GM10266 (cell line): ENCODE data around the gene BPIFB4.

Source experiments
- DNase-seq: peaks from one replicate; pipeline ENCODE4 v3.0.0; 2012; ENCODE audit errors: extremely low spot score
- TF ChIP-seq, protein P1 (sequence below): IDR thresholded peaks from 2 replicates; pipeline ENCODE4 v1.5.1; 2012; ENCODE audit warnings: mild to moderate bottlenecking, low read depth; ENCODE audit not compliant: control insufficient read depth, insufficient read depth; ENCODE audit errors: missing control alignments

Gene BPIFB4

DNA sequence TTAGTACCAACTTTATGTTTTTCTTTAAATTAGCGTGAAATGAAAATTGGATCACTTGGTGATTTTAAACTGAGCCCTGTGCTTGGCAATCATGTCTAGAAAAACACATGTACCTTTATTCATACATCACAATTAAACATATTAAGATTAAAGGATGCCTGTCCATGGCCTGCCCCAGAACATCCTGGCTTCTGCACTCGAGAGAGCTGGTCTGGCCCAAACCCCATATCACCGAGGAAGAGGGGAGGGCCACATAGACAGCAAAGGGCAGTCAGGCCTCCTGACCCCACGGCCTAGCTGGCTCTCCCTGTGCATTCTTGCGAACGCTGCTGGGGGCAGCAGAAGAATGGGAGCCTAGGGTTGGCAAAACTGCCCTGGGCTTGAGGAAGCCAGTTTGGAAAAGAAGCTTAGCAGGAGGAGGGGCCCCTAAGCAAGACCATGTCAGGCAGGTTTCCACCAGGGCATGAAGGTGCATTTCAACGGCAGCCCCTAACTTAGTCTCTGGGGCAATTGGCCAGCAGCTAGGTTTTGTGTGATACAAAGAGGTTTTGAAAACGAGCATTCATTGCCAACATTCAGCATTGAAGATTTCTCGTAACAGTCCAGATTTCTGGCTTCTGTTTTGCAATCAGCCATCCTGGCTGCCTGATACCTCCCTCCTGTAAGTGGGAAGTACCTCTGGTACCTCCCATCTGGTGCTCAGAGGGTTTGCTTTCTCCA lies 17.2 kb upstream of the BPIFB4 start:
- TF ChIP-seq, protein P1, sequence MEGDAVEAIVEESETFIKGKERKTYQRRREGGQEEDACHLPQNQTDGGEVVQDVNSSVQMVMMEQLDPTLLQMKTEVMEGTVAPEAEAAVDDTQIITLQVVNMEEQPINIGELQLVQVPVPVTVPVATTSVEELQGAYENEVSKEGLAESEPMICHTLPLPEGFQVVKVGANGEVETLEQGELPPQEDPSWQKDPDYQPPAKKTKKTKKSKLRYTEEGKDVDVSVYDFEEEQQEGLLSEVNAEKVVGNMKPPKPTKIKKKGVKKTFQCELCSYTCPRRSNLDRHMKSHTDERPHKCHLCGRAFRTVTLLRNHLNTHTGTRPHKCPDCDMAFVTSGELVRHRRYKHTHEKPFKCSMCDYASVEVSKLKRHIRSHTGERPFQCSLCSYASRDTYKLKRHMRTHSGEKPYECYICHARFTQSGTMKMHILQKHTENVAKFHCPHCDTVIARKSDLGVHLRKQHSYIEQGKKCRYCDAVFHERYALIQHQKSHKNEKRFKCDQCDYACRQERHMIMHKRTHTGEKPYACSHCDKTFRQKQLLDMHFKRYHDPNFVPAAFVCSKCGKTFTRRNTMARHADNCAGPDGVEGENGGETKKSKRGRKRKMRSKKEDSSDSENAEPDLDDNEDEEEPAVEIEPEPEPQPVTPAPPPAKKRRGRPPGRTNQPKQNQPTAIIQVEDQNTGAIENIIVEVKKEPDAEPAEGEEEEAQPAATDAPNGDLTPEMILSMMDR = no peak
- DNase-seq = no peak

DNA sequence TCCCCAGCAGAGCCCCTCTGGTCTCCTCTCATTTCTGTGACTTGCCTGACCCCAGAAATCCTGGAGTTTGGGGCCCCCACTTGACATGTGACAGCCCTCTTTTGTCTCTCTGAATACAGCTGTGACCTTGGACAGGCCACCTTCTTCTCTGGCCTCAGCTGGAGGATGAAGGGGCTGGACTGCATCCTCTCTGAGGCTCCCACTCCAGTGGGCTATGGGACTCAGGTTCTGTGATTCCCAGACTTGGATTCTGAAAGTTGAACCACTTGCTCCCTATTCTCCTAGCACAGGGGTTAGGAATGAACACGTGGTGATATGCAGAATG lies 16.7 kb upstream of the BPIFB4 start:
- TF ChIP-seq, protein P1 = no peak
- no peak for DNase-seq

DNA sequence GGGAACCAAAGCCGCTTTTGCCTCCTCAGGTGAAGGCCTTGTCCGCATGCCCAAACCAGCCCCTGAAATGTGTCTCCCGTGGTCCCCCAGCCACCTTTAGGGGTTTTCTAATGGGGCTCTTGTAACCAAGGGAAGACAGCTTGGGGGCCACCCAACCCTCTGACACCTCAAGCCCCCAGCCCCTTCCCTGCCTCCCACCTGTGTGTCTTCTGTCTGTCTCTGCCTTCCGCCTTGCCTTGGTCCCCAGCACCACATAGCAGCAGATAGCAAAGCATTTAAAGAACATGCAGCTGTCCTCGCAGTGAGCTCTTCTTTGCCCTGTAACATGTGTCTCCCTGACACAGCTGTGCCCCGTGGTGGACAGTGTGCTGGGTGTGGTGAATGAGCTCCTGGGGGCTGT lies 16.2 kb upstream of the BPIFB4 start:
- TF ChIP-seq, protein P1 = no peak

DNA sequence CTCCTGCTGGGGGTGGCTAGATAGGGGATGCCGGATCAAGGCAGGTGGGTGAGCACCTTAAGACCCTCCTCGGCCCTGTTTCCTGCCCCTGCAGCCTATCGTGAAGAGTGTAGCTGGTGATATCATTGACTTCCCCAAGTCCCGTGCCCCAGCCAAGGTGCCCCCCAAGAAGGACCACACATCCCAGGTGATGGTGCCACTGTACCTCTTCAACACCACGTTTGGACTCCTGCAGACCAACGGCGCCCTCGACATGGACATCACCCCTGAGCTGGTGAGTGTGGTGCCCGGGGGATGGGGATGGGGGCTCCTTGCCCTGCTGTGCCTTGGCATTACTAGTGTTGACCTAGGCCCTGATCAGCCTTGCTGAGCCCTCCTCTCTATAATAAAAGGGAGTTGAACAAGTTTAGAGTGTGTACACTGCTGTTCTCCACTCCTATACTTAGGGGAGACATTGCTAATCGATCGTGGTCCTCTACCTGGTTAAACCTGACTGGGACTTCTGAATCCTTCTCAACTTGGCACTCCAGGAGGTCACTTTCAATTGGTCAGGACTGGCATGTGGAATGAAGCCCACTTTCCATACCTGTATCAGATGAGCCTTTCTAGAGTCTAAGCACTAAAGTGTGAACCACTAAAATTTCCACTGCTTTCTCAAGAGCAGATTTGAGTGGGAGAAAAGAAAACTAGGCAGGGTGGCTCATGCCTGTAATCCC lies 14.7 kb upstream of the BPIFB4 start:
- no peak for DNase-seq
- TF ChIP-seq, protein P1 = no peak

More for the DNA sequence above, 16.2 kb upstream of the BPIFB4 start:
- DNase-seq = no peak

DNA sequence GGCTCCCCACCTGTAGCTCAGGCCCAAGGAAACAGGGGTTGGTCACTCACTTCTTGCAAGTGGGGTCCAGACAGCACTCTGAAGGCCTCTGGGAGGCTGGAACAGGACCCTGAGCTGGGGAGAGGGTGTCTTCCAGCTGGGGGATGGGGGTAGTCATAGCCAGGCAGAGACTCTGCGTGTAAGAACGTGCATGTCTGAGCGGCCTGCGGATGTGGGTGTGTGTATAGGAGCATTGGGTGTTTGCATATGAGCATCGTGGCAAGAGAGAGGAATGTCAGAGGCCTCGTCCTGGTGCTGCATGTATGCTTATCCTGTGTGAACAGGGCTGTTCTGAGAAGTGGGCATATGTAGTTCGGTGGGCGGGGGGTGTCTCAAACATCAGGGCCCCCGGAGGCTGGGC lies 13.7 kb upstream of the BPIFB4 start:
- TF ChIP-seq, protein P1 = no peak
- DNase-seq = no peak

DNA sequence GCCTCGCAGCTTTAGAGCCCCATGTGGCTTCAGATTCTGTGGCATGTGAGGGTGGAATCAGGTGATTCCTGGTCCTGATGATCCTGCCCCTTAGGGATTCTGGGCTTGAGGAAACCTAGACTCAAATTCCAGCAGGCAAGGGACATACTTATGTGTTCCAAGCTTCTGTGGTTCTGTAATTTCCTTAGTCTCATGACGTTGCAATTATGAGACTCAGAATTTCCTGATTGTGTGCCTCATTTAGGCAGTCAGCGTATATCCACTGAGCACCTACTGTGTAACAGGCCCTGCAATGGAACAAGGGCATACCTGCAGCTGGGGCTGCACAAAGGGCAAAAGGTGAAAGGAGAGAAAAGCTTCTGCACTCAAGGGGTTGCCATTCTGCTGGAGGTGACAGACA lies 11.6 kb upstream of the BPIFB4 start:
- no peak for DNase-seq
- TF ChIP-seq, protein P1 = no peak

DNA sequence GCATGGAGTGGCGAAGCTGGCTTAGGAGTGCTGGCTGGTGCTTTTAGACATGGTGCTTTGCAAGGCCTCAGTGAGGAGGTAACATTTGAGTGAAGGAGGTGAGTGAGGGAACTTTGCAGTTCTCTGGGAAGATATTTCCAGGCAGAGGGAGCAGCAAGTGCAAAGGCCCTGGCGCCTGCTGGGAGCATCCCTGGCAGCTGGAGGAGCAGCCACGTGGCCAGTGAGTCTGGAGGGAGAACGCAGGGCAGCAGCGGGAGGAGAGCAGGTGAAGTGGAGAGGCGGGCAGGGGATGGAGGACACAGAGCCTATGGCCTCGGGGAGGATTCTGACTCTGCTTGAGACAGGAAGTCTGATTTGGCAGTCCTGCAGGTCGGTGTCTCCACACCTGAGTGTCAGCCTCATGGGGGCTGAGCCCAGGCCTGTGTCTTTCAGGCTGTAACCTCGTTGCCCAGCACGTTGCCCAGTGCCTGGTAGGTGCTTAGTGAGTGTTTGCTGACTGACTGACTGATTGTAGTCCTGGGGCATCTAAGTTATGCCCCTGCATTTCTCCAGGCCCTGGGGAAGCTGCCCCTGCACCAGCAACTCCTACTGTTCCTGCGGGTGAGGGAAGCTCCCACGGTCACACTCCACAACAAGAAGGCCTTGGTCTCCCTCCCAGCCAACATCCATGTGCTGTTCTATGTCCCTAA lies 11.0 kb upstream of the BPIFB4 start:
- TF ChIP-seq, protein P1 = no peak
- no peak for DNase-seq
